DND-41 (cell line): Measurements from ENCODE around the gene RASSF6.
"Not testable (repeated sequence)": the region's sequence is repeated elsewhere in the genome, so short reads cannot be mapped to it uniquely, and the experiment has no call there.

ENCODE experiments used
- ATAC-seq: fragments of 200-7000 bp; cut with Tn5 transposase; 3 replicates; pipeline ENCODE4 v1.9.1; 2021; ENCODE audit warnings: low read depth; ENCODE audit not compliant: insufficient read depth
- DNase-seq: peaks from one replicate; pipeline ENCODE4 v3.0.0-alpha.2; 2020
- H2AFZ ChIP-seq: 2 replicates; pipeline ENCODE4 v1.6.0; 2012; ENCODE audit warnings: low read depth, low read length
- H3K27ac ChIP-seq: 2 replicates; pipeline ENCODE4 v1.5.1; 2012; ENCODE audit warnings: low read length, inconsistent platforms
- H3K27me3 ChIP-seq: fragments of 200-600 bp; sonication (generic); 2 replicates; pipeline ENCODE4 v1.6.0; 2012; ENCODE audit warnings: low read length, mild to moderate bottlenecking, inconsistent platforms; ENCODE audit not compliant: insufficient read depth, poor library complexity
- H3K36me3 ChIP-seq: 2 replicates; pipeline ENCODE4 v1.5.1; 2012; ENCODE audit warnings: low read length, inconsistent platforms; ENCODE audit not compliant: insufficient read depth
- H3K4me1 ChIP-seq: 2 replicates; pipeline ENCODE4 v1.5.1; 2012; ENCODE audit warnings: mild to moderate bottlenecking, low read length; ENCODE audit not compliant: insufficient read depth
- H3K4me2 ChIP-seq: 2 replicates; pipeline ENCODE4 v1.6.0; 2012; ENCODE audit warnings: mild to moderate bottlenecking, moderate library complexity, low read length, inconsistent platforms; ENCODE audit not compliant: insufficient read depth
- H3K4me3 ChIP-seq, 2 experiments: fragments of 200-600 bp in 1 of 2; shearing (Covaris generic) in 1 of 2; 2 replicates each; pipeline ENCODE4 v1.5.1; 2012 to 2016; ENCODE audit warnings: inconsistent platforms in 2 of 2, low read length in 2 of 2, mild to moderate bottlenecking in 2 of 2, low read depth in 1 of 2, moderate library complexity in 1 of 2
- H3K79me2 ChIP-seq: 2 replicates; pipeline ENCODE4 v1.6.0; 2012; ENCODE audit warnings: low read length, inconsistent platforms; ENCODE audit not compliant: insufficient read depth
- H3K9ac ChIP-seq: 2 replicates; pipeline ENCODE4 v1.6.0; 2012; ENCODE audit warnings: low read depth, mild to moderate bottlenecking, inconsistent platforms, low read length, moderate library complexity
- H3K9me3 ChIP-seq: 2 replicates; pipeline ENCODE4 v1.5.1; 2012; ENCODE audit warnings: low read length, moderate library complexity, mild to moderate bottlenecking, inconsistent platforms; ENCODE audit not compliant: insufficient read depth, severe bottlenecking
- H4K20me1 ChIP-seq: 2 replicates; pipeline ENCODE4 v1.6.0; 2012; ENCODE audit warnings: low read length; ENCODE audit not compliant: insufficient read depth
- CTCF ChIP-seq: IDR thresholded peaks from 2 replicates; pipeline ENCODE4 v1.5.1; 2012; ENCODE audit warnings: borderline replicate concordance, low read length, moderate library complexity, mild to moderate bottlenecking; ENCODE audit not compliant: poor library complexity, severe bottlenecking; ENCODE audit errors: extremely low read depth
- EZH2 ChIP-seq: IDR thresholded peaks from 3 replicates; pipeline ENCODE4 v1.6.1; 2012; ENCODE audit warnings: borderline replicate concordance, low read depth, mild to moderate bottlenecking, moderate library complexity, low read length, inconsistent platforms; ENCODE audit not compliant: severe bottlenecking

The RASSF6 gene

GRCh38 chr4:73620115-73620792 is at the start of gene RASSF6:
TSS of gene RASSF6 (minus strand) at chr4:73620436. CDS start at chr4:73611795, 8,641 bp downstream.
- H3K27ac ChIP-seq: no peak within 1 kb of the TSS
- ATAC-seq (no peak), DNase-seq (no peak)
- H4K20me1 ChIP-seq: no peaks in the 10 kb centered on the region
- H3K4me3 ChIP-seq: no peak within 1 kb of the TSS
- no peak for TF ChIP-seq EZH2
- no peaks in the 10 kb centered on the region for H3K9me3 ChIP-seq
- H3K9ac ChIP-seq: no peak within 1 kb of the TSS
- H3K79me2 ChIP-seq: no peaks in the 10 kb centered on the region
- H2AFZ ChIP-seq: peak within 1 kb of the TSS; percentile 22; the same call in 1 of the 2 replicates
- H3K4me1 ChIP-seq: no peaks in the 10 kb centered on the region; the same call in 1 of the 2 replicates
- H3K36me3 ChIP-seq: no peaks in the 10 kb centered on the region
- H3K4me2 ChIP-seq: no peak within 1 kb of the TSS
- H3K27me3 ChIP-seq: no peaks in the 10 kb centered on the region

- Histone ChIP-seq H3K27me3 (no peaks in the 10 kb centered on the region), H3K4me2 (no peak overlapping the region), H3K4me1 (no peaks in the 10 kb centered on the region), H3K36me3 (no peaks in the 10 kb centered on the region), H2AFZ (no peak overlapping the region), H3K9me3 (no peaks in the 10 kb centered on the region), H3K79me2 (no peaks in the 10 kb centered on the region), H3K9ac (no peak overlapping the region), H3K4me3 (no peak overlapping the region), H4K20me1 (no peaks in the 10 kb centered on the region), H3K27ac (no peak overlapping the region)
- ATAC-seq (no peak), DNase-seq (no peak)
- TF ChIP-seq EZH2 (no peak), CTCF (no peak)
These were observed 49.4 kb upstream of the RASSF6 start for GRCh38 chr4:73669410-73670183.

GRCh38 chr4:73668782-73669201 is 48.6 kb upstream of the RASSF6 start:
- Histone ChIP-seq H3K4me2 (no peak overlapping the region), H3K4me3 (no peak overlapping the region), H4K20me1 (no peaks in the 10 kb centered on the region), H3K27ac (no peak overlapping the region), H3K36me3 (no peaks in the 10 kb centered on the region), H2AFZ (0 out of 2 replicates have a peak overlapping the region, but pooled peaks have one; percentile 21), H3K4me1 (no peaks in the 10 kb centered on the region), H3K9me3 (no peaks in the 10 kb centered on the region), H3K27me3 (no peaks in the 10 kb centered on the region), H3K9ac (no peak overlapping the region), H3K79me2 (no peaks in the 10 kb centered on the region)
- no peak for DNase-seq
- ATAC-seq: no peak
- TF ChIP-seq EZH2: no peak
- TF ChIP-seq CTCF: no peak

GRCh38 chr4:73665924-73666323 is 45.7 kb upstream of the RASSF6 start:
- not testable (repeated sequence) for H3K9ac ChIP-seq, H3K9me3 ChIP-seq, DNase-seq, H3K79me2 ChIP-seq, H4K20me1 ChIP-seq, ATAC-seq, H3K4me1 ChIP-seq, H3K4me2 ChIP-seq, H3K4me3 ChIP-seq, H3K27me3 ChIP-seq, H3K36me3 ChIP-seq, H2AFZ ChIP-seq, H3K27ac ChIP-seq
